Measurements from ENCODE around the gene LINC00237.

DNA sequence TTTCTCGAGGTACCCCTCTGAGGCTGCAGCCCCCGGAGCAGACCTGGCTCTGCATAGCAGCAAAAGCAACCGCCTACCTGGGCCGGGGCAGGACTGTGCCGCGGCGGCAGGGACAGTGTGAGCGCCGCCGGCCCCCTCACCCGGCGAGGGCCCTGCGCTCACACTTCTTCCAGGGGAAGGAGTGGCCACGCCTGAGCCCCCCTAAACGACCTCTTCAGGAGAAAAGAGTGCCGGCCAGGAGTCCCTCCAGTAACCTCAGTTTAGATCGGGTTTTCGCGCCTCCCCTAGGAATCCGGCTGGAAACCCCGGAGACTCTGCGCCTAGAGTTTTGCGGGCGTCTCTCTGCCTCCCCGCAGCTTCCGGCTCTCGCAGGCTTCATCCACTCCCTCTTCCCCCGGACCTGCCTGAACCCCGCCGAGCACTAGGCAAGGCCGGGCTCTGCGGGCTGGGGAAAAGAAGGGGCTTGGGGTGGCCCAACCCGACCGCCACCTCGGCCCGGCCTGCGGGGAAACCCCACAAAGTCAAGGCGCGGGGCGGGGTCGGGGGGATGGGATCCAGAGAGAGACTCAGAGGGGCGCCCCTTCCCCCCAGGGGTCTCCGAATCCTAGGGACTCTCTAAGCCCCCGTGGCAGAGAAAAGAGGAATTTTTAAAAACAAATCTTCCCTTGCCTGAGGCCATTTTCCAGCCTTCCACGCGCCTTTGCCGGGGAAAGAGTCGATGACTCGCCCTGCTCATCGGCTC, 558 bp downstream of the LINC00237 start:
- TF ChIP-seq, protein P1, sequence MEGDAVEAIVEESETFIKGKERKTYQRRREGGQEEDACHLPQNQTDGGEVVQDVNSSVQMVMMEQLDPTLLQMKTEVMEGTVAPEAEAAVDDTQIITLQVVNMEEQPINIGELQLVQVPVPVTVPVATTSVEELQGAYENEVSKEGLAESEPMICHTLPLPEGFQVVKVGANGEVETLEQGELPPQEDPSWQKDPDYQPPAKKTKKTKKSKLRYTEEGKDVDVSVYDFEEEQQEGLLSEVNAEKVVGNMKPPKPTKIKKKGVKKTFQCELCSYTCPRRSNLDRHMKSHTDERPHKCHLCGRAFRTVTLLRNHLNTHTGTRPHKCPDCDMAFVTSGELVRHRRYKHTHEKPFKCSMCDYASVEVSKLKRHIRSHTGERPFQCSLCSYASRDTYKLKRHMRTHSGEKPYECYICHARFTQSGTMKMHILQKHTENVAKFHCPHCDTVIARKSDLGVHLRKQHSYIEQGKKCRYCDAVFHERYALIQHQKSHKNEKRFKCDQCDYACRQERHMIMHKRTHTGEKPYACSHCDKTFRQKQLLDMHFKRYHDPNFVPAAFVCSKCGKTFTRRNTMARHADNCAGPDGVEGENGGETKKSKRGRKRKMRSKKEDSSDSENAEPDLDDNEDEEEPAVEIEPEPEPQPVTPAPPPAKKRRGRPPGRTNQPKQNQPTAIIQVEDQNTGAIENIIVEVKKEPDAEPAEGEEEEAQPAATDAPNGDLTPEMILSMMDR (IDR thresholded peaks at IDR 0.05) = no peak
- TF ChIP-seq POLR2A (IDR thresholded peaks at IDR 0.05) = no peak
